Fibroblast of the conjunctiva (primary cell): ENCODE results near the gene LRRC53.

Experiments
- DNase-seq: peaks from one replicate; pipeline ENCODE4 v3.0.0-alpha.2; 2010; ENCODE audit warnings: low read depth

The LRRC53 gene

DNA sequence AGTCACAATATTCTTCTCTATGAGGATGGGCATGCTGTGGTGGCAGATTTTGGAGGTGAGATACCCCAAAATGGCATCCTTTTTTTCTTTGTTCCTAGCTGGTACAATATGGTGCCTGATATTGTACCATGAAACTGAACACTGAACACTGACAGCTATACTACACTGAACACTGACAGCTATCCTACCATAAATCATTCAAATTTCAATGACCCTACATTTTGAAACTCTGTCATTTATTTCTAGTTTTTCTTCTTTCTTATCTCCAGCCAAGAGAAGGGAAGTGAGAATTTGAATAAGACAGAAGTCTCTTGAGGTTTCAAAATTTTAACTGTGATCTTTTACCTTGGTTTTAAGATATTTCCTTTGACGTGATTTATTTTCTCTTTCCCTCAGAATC lies 76.3 kb downstream of the LRRC53 start:
- DNase-seq = no peak

GRCh38 chr1:74434321-74434720 lies 78.1 kb downstream of the LRRC53 start:
- DNase-seq = no peak

DNA sequence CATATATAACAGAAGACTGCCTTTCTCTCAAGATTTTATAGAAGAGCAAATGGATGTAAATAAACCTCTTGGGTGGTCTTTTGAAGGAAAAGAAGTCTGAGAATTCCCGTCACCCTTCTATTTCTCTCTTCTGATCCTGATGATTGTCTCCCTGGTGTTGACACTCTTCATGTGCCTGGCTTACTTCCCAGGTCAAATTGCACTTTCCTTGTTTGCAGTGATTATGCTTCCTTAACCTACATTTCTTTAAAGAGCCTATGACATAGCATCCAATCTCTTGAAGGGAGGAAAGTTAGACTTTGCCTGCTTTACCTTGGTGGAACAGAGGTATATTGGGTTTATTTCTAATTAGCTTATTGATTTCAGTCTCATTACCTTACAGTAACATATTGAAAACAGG lies 80.1 kb downstream of the LRRC53 start:
- no peak for DNase-seq

DNA sequence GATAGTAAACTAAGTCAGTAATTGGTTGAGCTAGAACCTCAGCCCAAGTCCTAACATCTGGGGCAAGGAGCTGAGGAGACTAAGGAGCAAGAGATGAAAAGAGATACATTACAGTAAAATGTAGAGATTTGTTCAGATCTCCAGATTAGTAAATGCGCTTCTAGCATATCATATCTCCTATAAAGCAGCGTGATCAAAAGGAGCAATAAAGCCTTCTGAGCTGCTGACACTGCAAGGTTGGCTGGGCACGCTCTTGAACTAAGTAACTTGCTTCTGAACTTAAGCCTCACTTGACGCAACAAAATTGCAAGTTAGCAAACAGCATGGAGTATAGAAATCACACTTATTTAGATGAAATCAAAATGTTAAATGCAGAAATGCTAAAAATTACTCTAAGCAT lies 80.9 kb downstream of the LRRC53 start:
- DNase-seq = no peak

GRCh38 chr1:74430342-74430934 lies 82.0 kb downstream of the LRRC53 start:
- no peak for DNase-seq

GRCh38 chr1:74429580-74429979 lies 82.8 kb downstream of the LRRC53 start:
- no peak for DNase-seq

- no peak for DNase-seq
Observed at GRCh38 chr1:74427681-74428080, 84.7 kb downstream of the LRRC53 start.

DNA sequence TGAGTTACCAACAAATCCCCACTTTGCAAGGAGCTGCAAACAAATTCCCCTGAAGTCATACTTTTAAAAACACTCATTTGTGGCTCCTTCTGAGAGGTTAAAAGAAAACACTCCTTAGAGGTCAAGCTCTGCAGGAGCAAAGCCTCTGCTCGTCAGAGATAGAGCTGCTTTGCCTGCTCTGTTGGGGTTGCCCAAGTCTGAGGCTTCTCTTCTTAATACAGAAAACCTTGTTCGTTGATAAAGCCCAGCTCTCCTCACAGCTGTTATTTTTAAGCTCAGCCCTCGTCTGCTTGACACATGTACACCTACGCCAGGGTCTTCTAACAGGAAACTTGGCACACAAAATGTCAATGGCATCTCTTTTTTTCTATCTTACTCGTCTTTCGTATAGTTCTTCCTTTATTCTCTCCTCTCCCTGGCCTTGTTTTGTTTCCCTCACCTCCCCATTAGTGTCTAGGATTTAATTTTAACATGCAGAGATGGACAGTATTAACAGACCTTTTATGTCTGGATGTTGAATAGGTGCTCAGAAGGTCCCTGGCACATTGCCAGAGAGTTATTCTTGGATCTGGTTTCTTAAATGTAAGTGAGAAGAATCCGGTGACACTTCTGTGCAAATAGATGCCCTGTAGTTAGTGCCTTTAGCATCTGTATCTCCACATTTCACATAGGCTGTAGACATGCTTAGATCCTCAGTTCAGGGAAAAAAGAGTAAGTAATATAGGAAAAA lies 86.0 kb downstream of the LRRC53 start:
- DNase-seq = no peak

DNA sequence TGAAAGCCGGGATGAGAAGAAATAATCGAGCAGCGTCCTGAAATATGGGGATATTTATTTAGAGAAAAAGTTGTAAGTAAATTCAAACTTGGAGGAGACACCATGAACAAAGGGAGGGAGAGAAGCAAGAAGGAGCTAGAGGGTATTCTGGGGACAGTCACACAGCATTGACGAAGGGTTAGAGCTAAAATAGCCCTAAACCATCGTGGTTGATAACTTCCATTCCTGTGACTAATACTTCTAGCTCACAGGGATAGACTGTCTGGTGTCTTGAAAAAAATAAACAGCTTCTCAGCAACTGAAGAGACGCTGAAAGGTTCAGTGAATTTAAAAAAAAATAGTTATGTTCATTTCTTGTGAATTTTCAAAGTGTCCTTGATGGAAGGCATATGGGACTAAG lies 86.7 kb downstream of the LRRC53 start:
- no peak for DNase-seq

DNA sequence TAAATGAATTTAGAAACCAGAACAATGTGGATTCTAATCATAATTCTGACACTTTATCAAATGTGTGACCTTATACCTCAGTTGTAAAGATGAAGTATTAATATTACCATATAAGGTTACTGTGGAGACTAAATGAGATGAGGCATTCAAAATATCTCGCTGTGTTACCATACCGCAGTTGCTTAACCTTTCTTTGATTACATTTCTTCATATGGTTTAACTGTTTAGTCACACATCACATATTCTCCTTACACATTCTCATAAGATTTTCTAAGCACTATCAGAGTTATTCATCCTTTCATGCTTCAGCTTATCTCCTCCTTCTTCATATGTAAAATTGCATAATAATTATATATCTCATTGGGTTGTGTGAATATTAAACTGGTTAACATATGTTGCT lies 88.9 kb downstream of the LRRC53 start:
- DNase-seq = no peak

DNA sequence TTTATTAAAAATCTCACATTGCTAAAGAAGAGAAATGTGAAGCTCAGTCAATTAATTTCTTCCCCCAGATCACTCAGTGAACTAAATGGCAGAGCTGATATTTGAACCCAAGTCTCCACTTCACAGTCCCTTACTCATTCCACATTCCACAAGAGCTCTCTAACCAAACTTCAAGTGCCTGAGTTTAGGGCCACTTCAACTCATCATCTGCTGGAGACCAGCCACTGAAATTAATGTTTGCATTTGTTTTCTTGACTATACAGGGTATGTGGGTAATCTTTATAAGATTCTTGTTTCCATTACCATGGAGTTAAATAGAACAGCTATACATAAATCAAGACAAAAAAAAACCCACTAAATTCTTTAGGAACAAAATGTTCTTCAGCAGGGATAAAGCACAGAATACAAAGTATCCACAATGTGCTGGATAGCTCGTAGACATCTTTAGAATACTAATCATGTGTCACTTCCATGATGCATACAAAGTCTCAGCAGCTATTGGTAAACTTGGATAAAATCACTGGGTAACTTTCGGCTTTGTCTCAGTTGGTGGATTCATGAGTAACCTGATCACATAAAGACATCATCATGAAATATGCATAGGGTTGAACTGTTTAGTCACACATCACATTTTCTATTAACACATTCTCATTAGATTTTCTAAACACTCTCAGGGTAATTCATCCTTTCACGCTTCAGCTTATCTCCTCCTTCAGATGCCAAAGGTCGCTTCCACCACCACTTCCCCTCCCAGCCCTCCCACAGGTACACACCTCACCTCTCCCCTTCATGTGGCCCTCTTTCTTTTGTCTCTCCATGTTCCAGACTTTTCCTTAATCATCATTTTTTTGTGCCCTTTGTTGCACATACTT lies 89.8 kb downstream of the LRRC53 start:
- no peak for DNase-seq

GRCh38 chr1:74420467-74420866 lies 91.9 kb downstream of the LRRC53 start:
- no peak for DNase-seq
